ENCODE data around the gene FAM89B. TPM values are rescaled to one million over a fixed set of nuclear protein-coding genes. Genes with fewer than 3 reads are reported as not detected.
A peak's percentile ranks its signal among the peaks of the same experiment; 100 is the strongest.

Gene FAM89B
- total and polyA plus RNA-seq, 2 of the 8 experiments (the other 6 are each of a cell fraction or from before 2014, with no cell fraction given), result 15.8 to 32.4 TPM

GRCh38 chr11:65556470-65557279 is 15.7 kb upstream of the FAM89B start:
- CTCF ChIA-PET (ENCODE audit: partially characterized antibody), result interaction anchor here (1.0 to 6.9 kb wide), 9 partner anchors 10 to 77 kb away, joined by 3 to 78 read pairs (median 5); partner anchors contain the start of genes FAM89B and ZNRD2
- H3K23ac ChIP-seq (ENCODE audit: insufficient read length), result no peak overlapping the region
- H3K4me1 ChIP-seq (replicated peaks in 1 of 4; ENCODE audit: control insufficient read depth in 3 of 4, insufficient read depth in 4 of 4, low read length in 3 of 4), result peaks cover 0 to 58% (median 48%) of the 10 kb centered on the region in 4 experiments; a peak in 6 of 7 replicates
- no peak overlapping the region for H2BK120ac ChIP-seq (replicated peaks; ENCODE audit: low read depth, low read length)
- no peak overlapping the region for H3K9ac ChIP-seq (replicated peaks in 1 of 4; ENCODE audit: extremely low read depth in 1 of 4, low read depth in 3 of 4, low read length in 3 of 4)
- no peaks in the 10 kb centered on the region for H3K79me2 ChIP-seq (ENCODE audit: control insufficient read depth in 1 of 2, insufficient read depth in 2 of 2, low read length in 2 of 2)
- H2BK5ac ChIP-seq (ENCODE audit: low read depth, low read length), result no peak overlapping the region
- H2AFZ ChIP-seq (ENCODE audit: low read length), result no peak overlapping the region
- H3K27ac ChIP-seq (ENCODE audit: low read depth, low read length), result no peak overlapping the region
- no peak overlapping the region for H3K18ac ChIP-seq (ENCODE audit: extremely low read depth, low read length)
- no peak overlapping the region for H2AK5ac ChIP-seq (ENCODE audit: low read depth, low read length)
- H3K56ac ChIP-seq (replicated peaks; ENCODE audit: insufficient read length, low read depth, low read length), result no peak overlapping the region
- no peaks in the 10 kb centered on the region for H3K36me3 ChIP-seq (ENCODE audit: control insufficient read depth in 2 of 4, insufficient read depth in 4 of 4, low read length in 3 of 4)
- peaks cover 10% of the 10 kb centered on the region; the same call in 1 of the 2 replicates for H3K23me2 ChIP-seq (ENCODE audit: low read depth, low read length)
- H3K4ac ChIP-seq (replicated peaks; ENCODE audit: insufficient read length, low read depth, low read length), result no peak overlapping the region
- H3K9me3 ChIP-seq (ENCODE audit: insufficient read depth in 2 of 2, low read depth in 1 of 2, low read length in 1 of 2), result no peaks in the 10 kb centered on the region
- H4K5ac ChIP-seq (ENCODE audit: insufficient read length, low read depth, low read length), result no peak overlapping the region
- no peak overlapping the region for H4K91ac ChIP-seq (replicated peaks; ENCODE audit: insufficient read length, low read length)
- H4K8ac ChIP-seq (ENCODE audit: extremely low read depth, insufficient read depth, low read length), result no peak overlapping the region
- peak overlapping the region; percentile 3; the same call in 1 of the 2 replicates for H2BK12ac ChIP-seq (ENCODE audit: low read depth, low read length)
- H3K4me2 ChIP-seq (ENCODE audit: insufficient read depth in 1 of 2, low read depth in 2 of 2, low read length in 2 of 2), result peak overlapping the region; percentile 62 to 84
- WGBS, 2 experiments (ENCODE audit: extremely low coverage in 1 of 2, insufficient coverage in 1 of 2, insufficient read length in 1 of 2, insufficient replicate concordance in 2 of 2, low coverage in 1 of 2, low lambda C conversion rate in 2 of 2, missing lambda C conversion rate in 1 of 2), result 91% methylated on average over 12 of the region's 12 CpGs; no CpG with 5 or more reads in 1 of the 2 experiments
- H3K27me3 ChIP-seq (replicated peaks in 1 of 4; ENCODE audit: control insufficient read depth in 3 of 4, extremely low read depth in 1 of 4, insufficient read depth in 3 of 4, low read length in 3 of 4), result peaks cover 0 to 32% (median 22%) of the 10 kb centered on the region in 4 experiments; a peak in 5 of 7 replicates
- H2BK20ac ChIP-seq (ENCODE audit: low read length), result no peak overlapping the region
- TF ChIP-seq KDM1A (IDR thresholded peaks at IDR 0.05; ENCODE audit: borderline replicate concordance, low read length) (no peak), HDAC2 (IDR thresholded peaks at IDR 0.05; ENCODE audit: borderline replicate concordance in 1 of 2, low read depth in 2 of 2, low read length in 2 of 2) (no peak), SP2 (IDR thresholded peaks at IDR 0.05; ENCODE audit: low read length) (no peak), BRCA1 (IDR thresholded peaks at IDR 0.05; ENCODE audit: low read depth, low read length) (no peak), CTBP2 (IDR thresholded peaks at IDR 0.05; ENCODE audit: borderline replicate concordance, insufficient read depth, insufficient read length, low read length) (no peak), E2F6 (IDR thresholded peaks at IDR 0.05) (no peak)
- H2BK15ac ChIP-seq (ENCODE audit: low read length), result 0 out of 2 replicates have a peak overlapping the region, but pooled peaks have one; percentile 46
- H3K79me1 ChIP-seq (ENCODE audit: low read depth, low read length), result no peaks in the 10 kb centered on the region
- DNase-seq (ENCODE audit: low read depth in 1 of 2, low spot score in 2 of 2), result no peak
- H4K20me1 ChIP-seq (replicated peaks in 1 of 2; ENCODE audit: control insufficient read depth in 1 of 2, insufficient read depth in 2 of 2, low read length in 2 of 2), result peaks cover 0 to 2% of the 10 kb centered on the region in 2 experiments
- POLR2A ChIA-PET (ENCODE audit: partially characterized antibody), result interaction anchor here (0.6 to 1.6 kb wide), 7 partner anchors 8 to 55 kb away, joined by 3 to 5 read pairs (median 3); partner anchors contain the start of gene SCYL1
- FAIRE-seq, result no peak
- H3K4me3 ChIP-seq (ENCODE audit: extremely low read depth in 1 of 4, insufficient read depth in 2 of 4, low read depth in 3 of 4, low read length in 4 of 4), result peak overlapping the region in 1 of 4 experiments; percentile 77; a peak in 2 of 8 replicates
- no peak overlapping the region for H3K14ac ChIP-seq (ENCODE audit: insufficient read length)

Measured in H1 (cell line).